Measurements from ENCODE around the gene PLEKHG3. TPM values are rescaled to one million over a fixed set of nuclear protein-coding genes. Genes with fewer than 3 reads are reported as not detected.

The PLEKHG3 gene
- total RNA-seq, 1 experiment from 2014 or later: 75.3 TPM

- POLR2A ChIA-PET: interaction anchor here (1.2 to 4.1 kb wide), 2 partner anchors 12 to 19 kb away, joined by 3 to 52 read pairs; partner anchors contain the start of gene PLEKHG3
- Mint-ChIP-seq H3K4me3 (peak overlapping the region; percentile 62), H3K4me1 (peaks cover 86% of the 10 kb centered on the region)
These were observed 13.6 kb downstream of the PLEKHG3 start for GRCh38 chr14:64717870-64718269.

DNA sequence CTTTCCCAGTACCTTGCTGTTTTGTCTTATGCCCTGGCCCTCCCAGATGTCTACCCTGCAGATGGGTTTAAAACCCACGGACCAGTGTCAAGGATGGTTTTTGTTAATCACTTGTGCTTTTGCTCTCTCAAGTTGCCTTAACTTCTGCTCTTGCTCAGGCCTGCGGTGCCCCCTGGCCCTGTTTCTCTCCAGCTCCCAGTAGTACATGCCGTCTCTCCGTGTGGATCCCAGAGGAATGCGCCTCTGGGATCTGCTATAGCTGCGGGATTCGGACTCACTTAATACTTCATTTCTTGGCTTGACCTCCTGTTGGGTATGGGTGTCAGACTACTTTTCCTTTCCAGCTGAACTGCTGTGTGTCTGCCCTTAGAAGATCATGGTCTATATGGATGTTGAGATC is 14.5 kb downstream of the PLEKHG3 start:
- DNase-seq (ENCODE audit: low spot score): peak; percentile 11
- TF ChIP-seq MXD4 (CRISPR knock-in tag; IDR thresholded peaks at IDR 0.05; ENCODE audit: borderline replicate concordance): no peak
- TF ChIP-seq CREB1 (CRISPR knock-in tag; IDR thresholded peaks at IDR 0.05): no peak
- TF ChIP-seq, protein P1, sequence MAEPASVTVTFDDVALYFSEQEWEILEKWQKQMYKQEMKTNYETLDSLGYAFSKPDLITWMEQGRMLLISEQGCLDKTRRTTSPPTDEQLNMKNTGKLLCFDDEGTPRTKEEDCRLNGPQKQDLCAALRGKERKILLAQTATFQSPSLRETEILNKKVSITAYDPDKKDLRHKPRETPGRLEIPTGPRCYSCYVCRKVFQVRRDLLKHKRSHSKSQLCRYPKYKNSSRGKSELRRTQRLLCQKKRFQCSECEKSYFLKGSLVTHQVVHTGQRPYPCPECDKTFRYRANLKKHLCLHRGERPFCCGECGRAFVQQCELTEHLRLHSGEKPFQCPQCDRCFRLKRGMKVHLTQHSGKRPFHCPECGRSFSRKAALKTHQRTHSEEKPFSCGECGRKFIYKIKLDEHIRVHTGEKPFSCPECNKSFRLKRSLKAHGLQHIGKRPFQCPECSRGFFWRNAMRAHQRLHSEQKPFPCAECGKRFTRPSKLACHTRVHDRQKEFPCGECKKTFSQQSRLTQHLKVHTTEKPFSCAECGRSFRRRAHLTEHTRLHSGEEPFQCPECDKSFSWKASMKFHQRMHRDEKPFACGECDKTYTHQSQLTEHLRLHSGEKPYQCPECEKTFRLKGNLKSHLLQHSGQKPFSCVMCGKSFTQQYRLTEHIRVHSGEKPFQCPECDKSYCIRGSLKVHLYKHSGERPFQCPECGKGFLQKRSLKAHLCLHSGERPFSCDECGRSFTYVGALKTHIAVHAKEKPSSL (CRISPR knock-in tag; conservative IDR thresholded peaks at IDR 0.05): no peak
- ChIA-PET POLR2A (no interaction called here), CTCF (interaction anchor here (1.5 to 5.2 kb wide), 2 partner anchors 12 to 46 kb away, joined by 5 to 40 read pairs; partner anchors contain the start of gene PLEKHG3)
- Mint-ChIP-seq H3K4me3 (no peak overlapping the region), H3K9me3 (peaks cover 8% of the 10 kb centered on the region), H3K4me1 (peaks cover 90% of the 10 kb centered on the region), H3K36me3 (peaks cover 10% of the 10 kb centered on the region), H3K27me3 (ENCODE audit: low read depth) (peaks cover 10% of the 10 kb centered on the region), H3K27ac (no peak overlapping the region)
- no peak for ATAC-seq

More at GRCh38 chr14:64717870-64718269, 13.6 kb downstream of the PLEKHG3 start:
- CTCF ChIA-PET: interaction anchor here (0.7 to 5.2 kb wide), 6 partner anchors 7 to 82 kb away, joined by 4 to 40 read pairs (median 6); partner anchors contain the start of gene PLEKHG3
- peaks cover 18% of the 10 kb centered on the region for H3K36me3 Mint-ChIP-seq
- TF ChIP-seq, protein P2, sequence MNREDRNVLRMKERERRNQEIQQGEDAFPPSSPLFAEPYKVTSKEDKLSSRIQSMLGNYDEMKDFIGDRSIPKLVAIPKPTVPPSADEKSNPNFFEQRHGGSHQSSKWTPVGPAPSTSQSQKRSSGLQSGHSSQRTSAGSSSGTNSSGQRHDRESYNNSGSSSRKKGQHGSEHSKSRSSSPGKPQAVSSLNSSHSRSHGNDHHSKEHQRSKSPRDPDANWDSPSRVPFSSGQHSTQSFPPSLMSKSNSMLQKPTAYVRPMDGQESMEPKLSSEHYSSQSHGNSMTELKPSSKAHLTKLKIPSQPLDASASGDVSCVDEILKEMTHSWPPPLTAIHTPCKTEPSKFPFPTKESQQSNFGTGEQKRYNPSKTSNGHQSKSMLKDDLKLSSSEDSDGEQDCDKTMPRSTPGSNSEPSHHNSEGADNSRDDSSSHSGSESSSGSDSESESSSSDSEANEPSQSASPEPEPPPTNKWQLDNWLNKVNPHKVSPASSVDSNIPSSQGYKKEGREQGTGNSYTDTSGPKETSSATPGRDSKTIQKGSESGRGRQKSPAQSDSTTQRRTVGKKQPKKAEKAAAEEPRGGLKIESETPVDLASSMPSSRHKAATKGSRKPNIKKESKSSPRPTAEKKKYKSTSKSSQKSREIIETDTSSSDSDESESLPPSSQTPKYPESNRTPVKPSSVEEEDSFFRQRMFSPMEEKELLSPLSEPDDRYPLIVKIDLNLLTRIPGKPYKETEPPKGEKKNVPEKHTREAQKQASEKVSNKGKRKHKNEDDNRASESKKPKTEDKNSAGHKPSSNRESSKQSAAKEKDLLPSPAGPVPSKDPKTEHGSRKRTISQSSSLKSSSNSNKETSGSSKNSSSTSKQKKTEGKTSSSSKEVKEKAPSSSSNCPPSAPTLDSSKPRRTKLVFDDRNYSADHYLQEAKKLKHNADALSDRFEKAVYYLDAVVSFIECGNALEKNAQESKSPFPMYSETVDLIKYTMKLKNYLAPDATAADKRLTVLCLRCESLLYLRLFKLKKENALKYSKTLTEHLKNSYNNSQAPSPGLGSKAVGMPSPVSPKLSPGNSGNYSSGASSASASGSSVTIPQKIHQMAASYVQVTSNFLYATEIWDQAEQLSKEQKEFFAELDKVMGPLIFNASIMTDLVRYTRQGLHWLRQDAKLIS (CRISPR knock-in tag; IDR thresholded peaks at IDR 0.05; ENCODE audit: borderline replicate concordance): no peak
- TF ChIP-seq ZNF121 (CRISPR knock-in tag; IDR thresholded peaks at IDR 0.05) (no peak), ZNF219 (CRISPR knock-in tag; IDR thresholded peaks at IDR 0.05; ENCODE audit: borderline replicate concordance) (no peak), SMAD4 (CRISPR knock-in tag; IDR thresholded peaks at IDR 0.05) (no peak), NFYB (CRISPR knock-in tag; conservative IDR thresholded peaks at IDR 0.05; ENCODE audit: low read depth) (no peak), RORB (CRISPR knock-in tag; IDR thresholded peaks at IDR 0.05) (no peak), ZNF232 (CRISPR knock-in tag; IDR thresholded peaks at IDR 0.05) (no peak)
- TF ChIP-seq, protein P1 (CRISPR knock-in tag; conservative IDR thresholded peaks at IDR 0.05): no peak
- TF ChIP-seq, protein P3, sequence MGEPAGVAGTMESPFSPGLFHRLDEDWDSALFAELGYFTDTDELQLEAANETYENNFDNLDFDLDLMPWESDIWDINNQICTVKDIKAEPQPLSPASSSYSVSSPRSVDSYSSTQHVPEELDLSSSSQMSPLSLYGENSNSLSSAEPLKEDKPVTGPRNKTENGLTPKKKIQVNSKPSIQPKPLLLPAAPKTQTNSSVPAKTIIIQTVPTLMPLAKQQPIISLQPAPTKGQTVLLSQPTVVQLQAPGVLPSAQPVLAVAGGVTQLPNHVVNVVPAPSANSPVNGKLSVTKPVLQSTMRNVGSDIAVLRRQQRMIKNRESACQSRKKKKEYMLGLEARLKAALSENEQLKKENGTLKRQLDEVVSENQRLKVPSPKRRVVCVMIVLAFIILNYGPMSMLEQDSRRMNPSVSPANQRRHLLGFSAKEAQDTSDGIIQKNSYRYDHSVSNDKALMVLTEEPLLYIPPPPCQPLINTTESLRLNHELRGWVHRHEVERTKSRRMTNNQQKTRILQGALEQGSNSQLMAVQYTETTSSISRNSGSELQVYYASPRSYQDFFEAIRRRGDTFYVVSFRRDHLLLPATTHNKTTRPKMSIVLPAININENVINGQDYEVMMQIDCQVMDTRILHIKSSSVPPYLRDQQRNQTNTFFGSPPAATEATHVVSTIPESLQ (CRISPR knock-in tag; IDR thresholded peaks at IDR 0.05): no peak
- ATAC-seq: no peak
- peaks cover 17% of the 10 kb centered on the region for H3K9me3 Mint-ChIP-seq
- no peak overlapping the region for H3K27ac Mint-ChIP-seq
- peaks cover 19% of the 10 kb centered on the region for H3K27me3 Mint-ChIP-seq (ENCODE audit: low read depth)
- peak; percentile 10 for DNase-seq (ENCODE audit: low spot score)

Measured in WTC11 (cell line).